HEK293 (cell line): Measurements from ENCODE around the gene TSHZ2.

Source experiments
- CTCF ChIA-PET: fragments of 350-600 bp; formaldehyde crosslinking; extraction: SDS; loops from one replicate; lab custom pipeline; 2021; ENCODE audit warnings: antibody characterized with exemption; lab: Yijun Ruan, JAX
- POLR2A ChIA-PET: fragments of 300-600 bp; formaldehyde crosslinking; extraction: SDS; loops from one replicate; lab custom pipeline; 2020; ENCODE audit warnings: antibody characterized with exemption, inconsistent platforms; lab: Yijun Ruan, JAX
- H3K27ac ChIP-seq: fragments of 200-500 bp; sonication (Bioruptor generic); 2 replicates; pipeline ENCODE4 v1.5.1; 2014; ENCODE audit warnings: low read depth, low read length, control low read depth, inconsistent platforms; ENCODE audit errors: extremely low read depth
- H3K36me3 ChIP-seq, 2 experiments: fragments of 200-500 bp in 1 of 2; sonication (Bioruptor generic) in 1 of 2; 1 replicate in 1 of 2; 2 replicates in 1 of 2; pipeline ENCODE4 v1.5.1; 2014 to 2017; ENCODE audit warnings: inconsistent platforms in 2 of 2, low read length in 2 of 2; ENCODE audit not compliant: control insufficient read depth in 2 of 2, insufficient read depth in 1 of 2
- H3K4me1 ChIP-seq: fragments of 200-500 bp; sonication (Bioruptor generic); 2 replicates; pipeline ENCODE4 v1.5.1; 2014; ENCODE audit warnings: mild to moderate bottlenecking, low read length, inconsistent platforms; ENCODE audit not compliant: control insufficient read depth, insufficient read depth
- H3K4me3 ChIP-seq: 2 replicates; pipeline ENCODE4 v1.5.1; 2011; ENCODE audit warnings: low read depth, mild to moderate bottlenecking, control low read depth, low read length, moderate library complexity
- H3K9me3 ChIP-seq: fragments of 200-500 bp; sonication (Bioruptor generic); 2 replicates; pipeline ENCODE4 v1.5.1; 2014; ENCODE audit warnings: low read depth, low read length, inconsistent platforms; ENCODE audit not compliant: control insufficient read depth, insufficient read depth
- FEZF1 ChIP-seq: fragments of 450-650 bp; formaldehyde crosslinking; IDR thresholded peaks from 2 replicates; pipeline ENCODE4 v1.5.1; 2016; ENCODE audit warnings: missing biosample characterization, missing genetic modification characterization
- KLF16 ChIP-seq: fragments of 450-650 bp; formaldehyde crosslinking; IDR thresholded peaks from 2 replicates; pipeline ENCODE4 v1.5.1; 2017; ENCODE audit warnings: missing biosample characterization, missing genetic modification characterization
- OSR2 ChIP-seq: fragments of 450-650 bp; formaldehyde crosslinking; IDR thresholded peaks from 2 replicates; pipeline ENCODE4 v1.5.1; 2016; ENCODE audit warnings: missing biosample characterization, missing genetic modification characterization
- PRDM1 ChIP-seq: fragments of 450-650 bp; formaldehyde crosslinking; IDR thresholded peaks from 2 replicates; pipeline ENCODE4; 2016; ENCODE audit warnings: missing biosample characterization, missing genetic modification characterization
- PRDM10 ChIP-seq: fragments of 450-650 bp; formaldehyde crosslinking; IDR thresholded peaks from 2 replicates; pipeline ENCODE4 v1.5.1; 2016; ENCODE audit warnings: missing biosample characterization, missing genetic modification characterization
- PRDM4 ChIP-seq: fragments of 450-650 bp; formaldehyde crosslinking; IDR thresholded peaks from 2 replicates; pipeline ENCODE4 v1.5.1; 2017; ENCODE audit warnings: missing biosample characterization, missing genetic modification characterization
- ZBTB17 ChIP-seq: fragments of 450-650 bp; formaldehyde crosslinking; IDR thresholded peaks from 2 replicates; pipeline ENCODE4 v1.5.1; 2016; ENCODE audit warnings: missing biosample characterization, missing genetic modification characterization
- ZEB2 ChIP-seq: fragments of 450-650 bp; formaldehyde crosslinking; IDR thresholded peaks from 2 replicates; pipeline ENCODE4 v1.5.1; 2016; ENCODE audit warnings: missing biosample characterization, missing genetic modification characterization
- ZFHX2 ChIP-seq: fragments of 450-650 bp; formaldehyde crosslinking; conservative IDR thresholded peaks from 2 replicates; pipeline ENCODE4 v1.5.1; 2016; ENCODE audit warnings: missing biosample characterization, missing genetic modification characterization
- ZFP3 ChIP-seq: fragments of 450-650 bp; formaldehyde crosslinking; IDR thresholded peaks from 2 replicates; pipeline ENCODE4 v1.5.1; 2016; ENCODE audit warnings: low read depth, missing biosample characterization, missing genetic modification characterization
- ZNF114 ChIP-seq: fragments of 450-650 bp; formaldehyde crosslinking; IDR thresholded peaks from 2 replicates; pipeline ENCODE4 v1.5.0; 2017; ENCODE audit warnings: missing biosample characterization, missing genetic modification characterization
- ZNF202 ChIP-seq: fragments of 450-650 bp; formaldehyde crosslinking; IDR thresholded peaks from 2 replicates; pipeline ENCODE4 v1.5.1; 2016; ENCODE audit warnings: missing biosample characterization, missing genetic modification characterization, borderline replicate concordance
- ZNF221 ChIP-seq: fragments of 450-650 bp; formaldehyde crosslinking; IDR thresholded peaks from 2 replicates; pipeline ENCODE4 v1.5.1; 2017; ENCODE audit warnings: missing biosample characterization, missing genetic modification characterization, borderline replicate concordance
- ZNF24 ChIP-seq: fragments of 450-650 bp; formaldehyde crosslinking; IDR thresholded peaks from 2 replicates; pipeline ENCODE4 v1.5.1; 2016; ENCODE audit warnings: missing biosample characterization, missing genetic modification characterization
- ZNF654 ChIP-seq: fragments of 450-650 bp; formaldehyde crosslinking; IDR thresholded peaks from 2 replicates; pipeline ENCODE4 v1.5.1; 2016; ENCODE audit warnings: low read depth, missing biosample characterization, missing genetic modification characterization
- ZNF670 ChIP-seq: fragments of 450-650 bp; formaldehyde crosslinking; IDR thresholded peaks from 2 replicates; pipeline ENCODE4 v1.5.1; 2016; ENCODE audit warnings: missing biosample characterization, missing genetic modification characterization, low read depth
- ZSCAN18 ChIP-seq: fragments of 450-650 bp; formaldehyde crosslinking; IDR thresholded peaks from 2 replicates; pipeline ENCODE4 v1.5.1; 2016; ENCODE audit warnings: missing biosample characterization, missing genetic modification characterization
- ZXDB ChIP-seq: fragments of 450-650 bp; formaldehyde crosslinking; IDR thresholded peaks from 2 replicates; pipeline ENCODE4 v1.5.1; 2016; ENCODE audit warnings: missing biosample characterization, missing genetic modification characterization
- TF ChIP-seq, protein P1 (sequence below): fragments of 450-650 bp; formaldehyde crosslinking; IDR thresholded peaks from 2 replicates; pipeline ENCODE4 v1.5.1; 2017; ENCODE audit warnings: missing biosample characterization, missing genetic modification characterization
- TF ChIP-seq, protein P2 (sequence below): fragments of 450-650 bp; formaldehyde crosslinking; IDR thresholded peaks from 2 replicates; pipeline ENCODE4 v1.5.1; 2016; ENCODE audit warnings: missing biosample characterization, missing genetic modification characterization

Gene TSHZ2

DNA sequence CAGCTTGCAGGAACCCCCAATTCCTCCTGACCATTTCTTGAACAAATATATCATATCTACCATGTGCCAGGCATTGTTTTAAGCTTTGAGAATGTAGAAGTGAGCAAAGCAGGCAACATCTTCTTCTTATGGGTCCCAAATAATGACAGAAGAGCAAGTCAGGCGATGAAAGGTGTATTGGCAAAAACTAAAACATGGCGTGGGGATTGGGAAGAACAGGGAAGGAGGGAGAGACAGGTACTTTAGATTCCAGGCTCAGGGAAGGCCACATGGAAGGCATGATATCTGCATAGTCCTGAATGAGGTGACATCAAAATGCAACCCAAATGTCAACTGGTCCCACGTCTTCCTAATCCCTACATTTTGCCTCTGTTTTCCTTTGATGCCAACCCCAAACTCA lies 434.4 kb downstream of the TSHZ2 start (continued):
- no peak for TF ChIP-seq PRDM10 (tag by site-specific recombination)
- TF ChIP-seq ZNF221 (tag by site-specific recombination) = no peak
- TF ChIP-seq OSR2 (tag by site-specific recombination) = no peak
- TF ChIP-seq ZFP3 (tag by site-specific recombination) = no peak
- no peak for TF ChIP-seq ZSCAN18
- no peak for TF ChIP-seq ZNF654 (tag by site-specific recombination)

DNA sequence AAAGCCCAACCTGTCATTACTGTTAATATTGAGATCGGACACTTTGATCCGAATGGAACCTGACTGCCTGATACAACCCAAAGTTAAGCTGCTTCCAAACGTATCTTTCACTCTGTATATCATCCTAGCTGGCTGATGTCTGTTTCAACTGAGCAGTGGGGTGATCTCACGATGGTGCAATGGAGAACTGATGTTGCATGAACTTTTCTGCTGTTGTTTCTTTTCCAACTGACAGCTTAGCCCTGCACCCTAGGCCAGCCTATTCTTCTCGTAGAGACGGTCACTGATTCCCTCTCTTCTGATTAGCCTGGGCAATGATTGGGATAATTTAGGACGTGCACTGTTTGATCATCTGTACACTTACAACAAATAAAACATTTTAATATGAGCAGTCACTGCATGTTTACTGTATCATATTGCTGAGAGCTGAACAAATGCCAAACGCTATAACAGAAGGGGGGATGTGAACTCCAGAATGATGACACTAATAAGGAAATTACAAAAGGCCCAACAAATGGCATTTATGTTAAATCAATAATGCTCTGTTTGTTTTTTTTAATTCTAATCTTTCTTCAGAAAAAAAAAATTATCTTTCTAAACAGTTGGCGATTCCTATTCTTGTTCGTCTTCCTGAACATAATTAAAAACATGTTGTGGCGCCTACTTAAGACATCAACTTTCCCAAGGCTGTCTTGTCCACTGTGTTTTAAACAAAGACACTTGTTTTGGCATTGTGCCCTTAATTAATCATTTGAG lies 436.7 kb downstream of the TSHZ2 start:
- ChIA-PET CTCF (interaction anchor here (0.6 to 1.2 kb wide), 3 partner anchors 27 to 1154 kb away, joined by 3 to 4 read pairs (median 3); no protein-coding TSS in a partner anchor), POLR2A (no interaction called here)
- H3K36me3 ChIP-seq = no peaks in the 10 kb centered on the region
- H3K9me3 ChIP-seq = no peaks in the 10 kb centered on the region
- H3K4me3 ChIP-seq = no peak overlapping the region
- no peak overlapping the region for H3K27ac ChIP-seq
- H3K4me1 ChIP-seq = no peaks in the 10 kb centered on the region
- TF ChIP-seq KLF16 (tag by site-specific recombination) = 0 out of 2 replicates have a peak, but pooled peaks have one; percentile 11
- TF ChIP-seq PRDM4 = peak; percentile 57
- TF ChIP-seq, protein P1, sequence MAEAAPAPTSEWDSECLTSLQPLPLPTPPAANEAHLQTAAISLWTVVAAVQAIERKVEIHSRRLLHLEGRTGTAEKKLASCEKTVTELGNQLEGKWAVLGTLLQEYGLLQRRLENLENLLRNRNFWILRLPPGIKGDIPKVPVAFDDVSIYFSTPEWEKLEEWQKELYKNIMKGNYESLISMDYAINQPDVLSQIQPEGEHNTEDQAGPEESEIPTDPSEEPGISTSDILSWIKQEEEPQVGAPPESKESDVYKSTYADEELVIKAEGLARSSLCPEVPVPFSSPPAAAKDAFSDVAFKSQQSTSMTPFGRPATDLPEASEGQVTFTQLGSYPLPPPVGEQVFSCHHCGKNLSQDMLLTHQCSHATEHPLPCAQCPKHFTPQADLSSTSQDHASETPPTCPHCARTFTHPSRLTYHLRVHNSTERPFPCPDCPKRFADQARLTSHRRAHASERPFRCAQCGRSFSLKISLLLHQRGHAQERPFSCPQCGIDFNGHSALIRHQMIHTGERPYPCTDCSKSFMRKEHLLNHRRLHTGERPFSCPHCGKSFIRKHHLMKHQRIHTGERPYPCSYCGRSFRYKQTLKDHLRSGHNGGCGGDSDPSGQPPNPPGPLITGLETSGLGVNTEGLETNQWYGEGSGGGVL (tag by site-specific recombination) = peak; percentile 39; the same call in 1 of the 2 replicates
- peak; percentile 27; the same call in 1 of the 2 replicates for TF ChIP-seq ZBTB17 (tag by site-specific recombination)
- no peak for TF ChIP-seq PRDM1
- 0 out of 2 replicates have a peak, but pooled peaks have one; percentile 40 for TF ChIP-seq ZNF24 (tag by site-specific recombination)
- TF ChIP-seq ZEB2 = peak; percentile 80; the same call in 1 of the 2 replicates
- no peak for TF ChIP-seq ZFHX2 (tag by site-specific recombination)
- no peak for TF ChIP-seq ZNF202
- TF ChIP-seq FEZF1 (tag by site-specific recombination) = peak; percentile 68
- no peak for TF ChIP-seq ZNF114 (tag by site-specific recombination)
- TF ChIP-seq, protein P2, sequence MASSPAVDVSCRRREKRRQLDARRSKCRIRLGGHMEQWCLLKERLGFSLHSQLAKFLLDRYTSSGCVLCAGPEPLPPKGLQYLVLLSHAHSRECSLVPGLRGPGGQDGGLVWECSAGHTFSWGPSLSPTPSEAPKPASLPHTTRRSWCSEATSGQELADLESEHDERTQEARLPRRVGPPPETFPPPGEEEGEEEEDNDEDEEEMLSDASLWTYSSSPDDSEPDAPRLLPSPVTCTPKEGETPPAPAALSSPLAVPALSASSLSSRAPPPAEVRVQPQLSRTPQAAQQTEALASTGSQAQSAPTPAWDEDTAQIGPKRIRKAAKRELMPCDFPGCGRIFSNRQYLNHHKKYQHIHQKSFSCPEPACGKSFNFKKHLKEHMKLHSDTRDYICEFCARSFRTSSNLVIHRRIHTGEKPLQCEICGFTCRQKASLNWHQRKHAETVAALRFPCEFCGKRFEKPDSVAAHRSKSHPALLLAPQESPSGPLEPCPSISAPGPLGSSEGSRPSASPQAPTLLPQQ (tag by site-specific recombination) = peak; percentile 54; the same call in 1 of the 2 replicates
- TF ChIP-seq ZNF670 (tag by site-specific recombination) = no peak
- no peak for TF ChIP-seq ZXDB (tag by site-specific recombination)
